IPS-NIHi11 (cell line): ENCODE results near the gene TPP2.

ENCODE experiments used
- DNase-seq: peaks from one replicate; pipeline ENCODE4 v3.0.0; 2012; ENCODE audit warnings: mixed read lengths, low spot score

TPP2 gene

GRCh38 chr13:102597029-102597961 is 509 bp downstream of the TPP2 start:
- DNase-seq = peak; percentile 13

DNA sequence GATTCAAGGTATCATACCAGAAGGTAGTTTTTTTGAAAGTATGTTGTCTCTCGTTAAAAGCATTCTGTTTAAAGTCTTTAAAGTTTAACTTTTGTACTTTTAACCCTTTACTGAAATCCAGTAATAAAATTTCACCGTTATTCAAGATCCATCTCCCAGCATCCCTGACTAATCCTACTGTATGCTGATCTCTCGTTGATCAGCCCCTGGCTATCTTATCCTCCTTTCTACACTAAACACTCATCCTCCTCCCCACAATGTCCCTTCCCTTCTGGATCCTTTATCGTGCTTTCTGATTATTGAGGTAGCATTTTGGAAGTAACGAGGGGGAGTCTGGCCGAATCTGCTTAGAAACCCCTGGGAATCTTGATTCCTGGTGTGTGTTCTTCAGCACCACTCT is 1.3 kb downstream of the TPP2 start:
- no peak for DNase-seq

DNA sequence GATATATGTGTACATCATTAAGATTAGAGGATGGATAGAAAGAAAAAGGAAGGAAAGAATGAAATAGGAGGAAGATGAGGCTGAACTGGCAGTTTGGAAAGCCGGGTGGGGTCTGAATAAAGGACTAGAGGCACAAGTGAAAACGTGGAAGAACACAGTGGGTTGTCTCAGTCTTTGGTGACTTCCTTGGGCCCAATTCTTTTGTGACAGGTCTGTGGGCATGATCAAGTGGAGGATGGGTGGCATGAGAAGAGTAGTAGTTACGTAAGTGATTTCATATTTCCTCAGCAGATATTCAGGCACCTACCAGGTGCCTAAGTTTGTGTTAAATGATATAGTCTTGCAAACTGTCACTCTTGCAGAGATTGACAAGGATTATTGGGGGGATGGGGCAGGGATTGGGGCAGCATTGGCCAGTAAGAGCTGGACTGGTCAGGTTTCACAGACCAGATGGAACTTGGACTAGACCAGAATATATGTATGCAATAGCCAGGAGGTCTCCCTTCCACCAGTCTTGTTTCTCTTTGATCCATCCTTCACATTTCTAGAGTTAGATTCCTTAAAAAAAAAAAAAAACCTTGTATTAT is 2.7 kb downstream of the TPP2 start:
- DNase-seq = no peak

- DNase-seq = no peak
Observed at GRCh38 chr13:102606537-102607309, 9.9 kb downstream of the TPP2 start.

DNA sequence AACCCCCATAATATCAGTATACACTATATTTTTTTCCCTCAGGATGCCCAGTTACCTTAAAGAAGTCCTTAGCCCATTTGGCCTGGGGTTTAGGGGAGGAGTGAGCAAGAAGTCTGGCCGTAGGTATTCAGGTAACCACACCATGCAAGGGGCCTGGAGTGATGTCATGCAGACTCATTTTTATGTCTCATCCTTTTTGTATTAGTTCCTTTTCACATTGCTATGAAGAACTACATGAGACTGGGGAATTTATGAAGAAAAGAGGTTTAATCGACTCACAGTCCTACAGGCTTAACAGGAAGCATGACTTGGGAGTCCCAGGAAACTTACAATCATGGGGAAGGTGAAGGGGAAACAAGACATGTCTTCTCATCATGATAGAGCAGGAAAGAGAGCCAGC is 12.2 kb downstream of the TPP2 start:
- DNase-seq = no peak

DNA sequence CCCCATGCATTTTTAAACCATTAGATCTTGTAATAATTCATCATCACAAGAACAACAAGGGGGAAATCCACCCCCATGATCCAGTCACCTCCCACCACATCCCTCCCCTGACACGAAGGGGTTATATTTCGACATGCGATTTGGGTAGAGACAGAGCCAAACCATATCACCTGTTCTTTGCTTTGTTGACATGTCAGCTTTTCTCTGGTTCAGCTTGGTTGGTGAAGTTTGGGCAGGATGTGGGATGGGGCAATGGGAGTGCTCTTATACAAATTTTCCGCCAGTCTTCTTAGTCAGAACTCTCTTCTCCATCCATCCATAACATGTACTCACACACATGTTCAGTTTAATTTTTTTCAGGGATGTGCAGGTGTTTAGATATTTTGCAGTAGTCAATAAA is 12.9 kb downstream of the TPP2 start:
- no peak for DNase-seq

DNA sequence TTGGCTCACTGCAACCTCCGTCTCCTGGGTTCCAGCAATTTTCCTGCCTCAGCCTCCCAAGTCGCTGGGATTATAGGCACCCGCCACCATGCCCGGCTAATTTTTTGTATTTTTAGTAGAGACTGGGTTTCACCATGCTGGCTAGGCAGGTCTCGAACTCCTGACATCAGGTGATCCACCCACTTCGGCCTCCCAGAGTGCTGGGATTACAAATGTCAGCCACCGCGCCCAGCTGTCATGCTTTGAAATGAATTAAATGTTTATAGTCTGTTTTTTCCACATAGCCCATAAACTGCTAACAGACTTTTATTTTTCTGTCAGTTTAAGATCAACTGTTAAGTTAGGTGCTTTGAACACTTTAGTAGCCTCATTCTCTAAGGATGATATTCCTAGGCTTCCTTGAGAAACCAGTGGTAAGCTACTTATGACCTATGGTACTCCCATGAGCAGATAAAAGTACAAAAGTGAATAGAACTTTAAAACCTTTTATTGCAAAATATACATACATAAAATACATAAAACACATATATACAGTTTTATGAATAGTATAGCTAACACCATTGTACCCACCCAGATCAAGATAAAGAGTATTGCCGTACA is 13.6 kb downstream of the TPP2 start:
- DNase-seq = no peak

DNA sequence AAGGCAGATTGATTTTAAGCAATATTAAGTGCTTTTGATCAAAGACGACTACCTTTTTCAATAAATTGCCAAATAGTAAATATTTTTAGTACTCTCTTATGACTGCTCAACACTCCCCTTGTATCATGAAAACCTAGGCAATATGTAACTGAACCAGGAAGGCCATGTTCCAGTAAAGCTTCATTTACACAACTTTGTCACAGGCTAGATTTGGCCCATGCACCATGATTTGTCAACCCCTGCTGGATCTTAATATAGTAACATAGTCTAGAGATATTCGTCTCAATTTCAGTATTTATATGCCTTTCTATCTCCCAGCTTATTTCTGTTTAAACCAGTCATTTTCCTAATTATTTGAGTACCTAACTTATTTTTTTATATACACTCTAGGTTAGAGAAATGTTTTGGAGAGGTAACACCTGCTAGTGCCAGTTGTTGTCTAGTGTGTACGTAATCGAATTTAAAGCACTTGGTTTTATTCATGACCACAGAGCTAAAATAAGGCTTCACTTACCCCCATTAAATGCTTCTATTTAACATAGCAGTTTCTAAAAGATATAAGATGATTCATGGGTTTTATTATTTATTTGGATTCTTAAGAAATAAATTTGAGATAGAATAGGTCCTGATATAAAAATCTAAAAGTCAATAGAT is 21.0 kb downstream of the TPP2 start:
- DNase-seq = no peak

DNA sequence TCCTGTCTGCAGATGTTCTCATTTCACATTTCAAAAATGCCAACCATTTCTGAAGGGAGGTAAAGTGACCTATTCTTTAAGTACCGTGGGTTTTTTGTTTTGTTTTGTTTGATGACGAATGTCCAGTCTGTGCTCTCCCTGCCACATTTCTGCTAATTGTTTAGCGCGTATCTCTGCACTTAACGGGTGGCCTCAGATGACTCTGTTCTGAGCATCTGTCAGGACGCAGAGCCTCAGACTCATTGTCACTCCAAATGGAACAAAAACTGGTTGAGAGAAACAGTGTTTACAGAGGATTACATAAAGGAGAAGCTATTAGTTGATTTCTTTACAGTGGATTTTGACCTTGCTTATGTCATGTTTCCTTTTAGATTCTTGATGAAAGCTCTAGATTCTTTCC is 23.7 kb downstream of the TPP2 start:
- no peak for DNase-seq

- no peak for DNase-seq
Observed at GRCh38 chr13:102626928-102627327, 30.1 kb downstream of the TPP2 start.

GRCh38 chr13:102628559-102628958 is 31.8 kb downstream of the TPP2 start:
- DNase-seq = no peak

GRCh38 chr13:102631198-102631597 is 34.4 kb downstream of the TPP2 start:
- no peak for DNase-seq

DNA sequence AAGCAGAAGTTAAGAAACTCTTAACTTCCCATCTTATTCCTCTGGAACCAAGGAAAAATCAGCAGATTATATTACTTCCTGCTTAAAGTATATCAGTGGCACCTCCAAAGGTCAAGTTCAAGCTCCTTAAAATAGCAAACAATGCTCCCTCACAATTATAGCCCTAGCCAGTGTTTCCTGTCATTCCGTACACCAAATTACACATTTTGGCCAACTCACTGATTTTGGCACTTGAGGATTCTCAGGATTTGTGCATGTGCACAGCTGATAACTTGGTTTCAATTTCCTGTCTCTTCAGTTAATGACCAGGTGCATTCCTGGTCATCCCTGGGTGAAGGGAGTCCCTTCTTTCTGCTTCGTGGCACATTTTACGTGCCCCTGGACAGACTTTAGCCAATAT is 42.0 kb downstream of the TPP2 start:
- no peak for DNase-seq

DNA sequence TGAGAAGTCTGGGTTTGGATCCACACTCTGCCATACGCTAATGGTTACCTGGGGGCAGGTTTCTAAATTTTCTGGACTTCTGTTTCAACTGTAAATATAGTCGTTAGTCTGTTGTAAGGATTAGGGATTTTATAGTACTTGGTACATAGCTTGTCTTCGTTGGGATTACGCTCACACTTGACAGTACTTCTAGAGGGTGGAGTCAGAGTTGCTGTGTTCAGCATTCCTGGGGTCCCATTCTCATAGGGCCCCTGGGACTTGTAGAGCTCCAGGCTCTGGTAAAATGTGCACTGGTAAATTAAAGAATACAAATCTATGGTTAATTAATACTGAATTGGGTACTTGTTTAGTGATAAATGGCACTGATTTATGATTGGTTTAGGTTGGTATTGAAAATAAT is 45.2 kb downstream of the TPP2 start:
- DNase-seq = no peak

DNA sequence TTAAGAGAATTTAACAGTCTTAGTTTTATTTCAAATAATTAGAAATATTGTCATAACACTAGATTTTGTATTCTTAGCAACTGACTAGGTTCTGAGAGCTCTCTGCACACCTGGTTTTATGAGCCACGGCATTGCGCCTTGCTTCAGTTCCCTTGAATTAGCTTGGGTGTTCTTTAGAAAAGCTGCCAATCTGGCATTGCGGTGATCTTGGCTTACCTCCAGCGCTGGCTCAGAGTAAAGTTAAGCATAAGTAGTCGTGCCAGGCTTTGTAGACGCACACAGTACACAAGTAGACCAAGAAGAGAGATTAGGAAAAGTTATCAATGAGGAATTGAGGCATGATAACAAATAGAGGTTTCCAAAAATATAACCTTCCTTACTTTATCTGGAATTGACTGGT is 45.7 kb downstream of the TPP2 start:
- peak; percentile 6 for DNase-seq

GRCh38 chr13:102643656-102644055 is 46.9 kb downstream of the TPP2 start:
- DNase-seq = no peak

- no peak for DNase-seq
Observed at GRCh38 chr13:102645701-102646100, 48.9 kb downstream of the TPP2 start.

DNA sequence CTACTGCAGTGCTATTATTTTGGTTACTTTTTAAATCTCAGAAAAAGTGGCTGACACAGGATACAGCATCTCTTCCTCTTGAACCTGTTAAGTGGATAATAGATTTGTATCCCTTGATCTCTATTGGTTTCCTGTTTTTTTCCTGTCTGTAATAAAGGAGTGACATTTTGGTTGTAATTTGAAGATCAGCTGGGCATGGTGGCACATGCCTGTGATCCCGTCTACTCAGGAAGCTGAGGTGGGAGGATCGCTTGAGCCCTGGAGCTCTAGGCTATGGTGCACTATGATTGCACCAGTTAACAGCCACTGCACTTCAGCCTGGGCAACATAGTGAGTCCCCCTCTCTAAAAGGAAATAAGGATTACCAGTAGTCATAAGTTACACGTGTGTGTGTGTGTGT is 51.3 kb downstream of the TPP2 start:
- DNase-seq = no peak

DNA sequence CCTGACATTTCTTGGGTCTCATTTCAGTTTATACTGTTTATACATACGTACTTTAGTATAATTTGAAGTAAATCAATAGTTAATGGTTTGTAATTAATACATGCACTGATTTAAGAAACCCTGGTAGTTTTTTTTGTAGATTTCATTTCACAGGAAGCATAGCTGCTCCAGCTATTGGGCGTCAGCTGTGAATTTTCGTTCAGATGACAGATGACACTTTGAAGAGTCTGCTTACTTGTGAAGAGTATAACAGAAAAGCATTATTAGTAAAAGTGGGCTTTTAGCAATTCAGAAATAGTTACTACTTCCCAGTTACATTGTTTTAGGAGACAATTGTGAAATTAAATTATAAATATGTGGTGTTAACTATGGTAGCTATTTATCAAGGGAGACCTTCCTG is 53.7 kb downstream of the TPP2 start:
- no peak for DNase-seq

GRCh38 chr13:102651392-102651791 is 54.6 kb downstream of the TPP2 start:
- no peak for DNase-seq

- DNase-seq = no peak
Observed at GRCh38 chr13:102651892-102652291, 55.1 kb downstream of the TPP2 start.

- DNase-seq = no peak
Observed at GRCh38 chr13:102654756-102655155, 58.0 kb downstream of the TPP2 start.
